ENCODE measurements around the gene PBX2.
"Not testable (repeated sequence)": the region's sequence is repeated elsewhere in the genome, so short reads cannot be mapped to it uniquely, and the experiment has no call there.

Gene PBX2

GRCh38 chr6:32149092-32149755 is 40.8 kb downstream of the PBX2 start:
- no peak for DNase-seq (ENCODE audit: low read depth)

- DNase-seq (ENCODE audit: low read depth) = no peak
Measured at GRCh38 chr6:32148289-32149091, 41.5 kb downstream of the PBX2 start.

- DNase-seq (ENCODE audit: low read depth) = no peak
Measured at GRCh38 chr6:32147401-32148132, 42.4 kb downstream of the PBX2 start.

GRCh38 chr6:32146687-32147086 is 43.3 kb downstream of the PBX2 start:
- DNase-seq (ENCODE audit: low read depth) = no peak

GRCh38 chr6:32146287-32146686 is 43.7 kb downstream of the PBX2 start:
- no peak for DNase-seq (ENCODE audit: low read depth)

DNA sequence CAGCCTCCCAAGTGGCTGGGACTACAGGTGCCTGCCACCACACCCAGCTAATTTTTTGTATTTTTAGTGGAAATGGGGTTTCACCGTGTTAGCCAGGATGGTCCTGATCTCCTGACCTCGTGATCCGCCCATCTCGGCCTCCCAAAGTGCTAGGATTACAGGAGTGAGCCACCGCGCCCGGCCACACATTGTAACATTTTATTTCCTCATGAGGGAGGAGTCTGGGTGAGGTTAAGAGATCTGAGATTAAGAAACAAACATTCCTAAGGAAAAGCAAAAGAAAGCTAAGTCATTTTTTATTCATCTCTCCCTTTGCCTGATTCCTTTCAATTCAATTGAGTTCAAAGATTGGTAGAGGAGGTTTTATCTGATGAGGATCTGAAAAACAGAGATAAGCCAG is 45.8 kb downstream of the PBX2 start:
- not testable (repeated sequence) for DNase-seq (ENCODE audit: low read depth)

DNA sequence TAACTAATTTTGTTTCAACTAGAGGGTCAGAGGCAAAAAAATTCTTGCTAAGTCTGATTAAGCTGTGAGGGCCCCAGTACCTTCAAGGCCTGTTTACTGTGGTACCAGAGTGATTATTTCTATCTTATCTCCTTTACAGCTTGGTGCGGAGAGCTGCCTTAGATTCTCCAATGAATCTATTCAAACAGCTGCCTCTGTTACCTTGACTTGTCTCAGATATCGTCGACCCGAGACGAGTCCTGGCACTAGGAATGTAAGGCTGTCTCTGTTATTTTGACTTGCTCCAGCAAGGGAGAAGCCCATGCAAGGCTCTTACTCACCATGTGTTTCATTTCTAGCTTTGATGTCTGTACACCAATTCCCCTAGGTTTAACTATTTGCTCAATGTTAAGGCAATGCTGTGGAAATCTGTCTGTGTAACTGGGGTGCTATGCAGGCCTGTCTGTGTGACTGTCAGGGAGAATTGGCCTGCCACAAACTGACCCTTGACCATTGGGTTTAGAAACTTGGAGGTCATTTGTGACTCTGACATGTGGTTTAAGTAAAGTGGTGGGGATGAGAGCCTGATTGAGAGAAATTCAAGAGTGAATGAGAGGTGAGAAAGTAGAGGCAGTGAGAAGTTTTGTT is 49.5 kb downstream of the PBX2 start:
- no peak for DNase-seq (ENCODE audit: low read depth)

- no peak for DNase-seq (ENCODE audit: low read depth)
Measured at GRCh38 chr6:32139590-32139989, 50.4 kb downstream of the PBX2 start.

GRCh38 chr6:32137454-32137853 is 52.5 kb downstream of the PBX2 start:
- no peak for DNase-seq (ENCODE audit: low read depth)

Measured in ELR (cell line).